Smooth muscle cell of the brain vasculature (primary cell): Measurements from ENCODE around the gene GNB3.

Experiments used
- DNase-seq: peaks from one replicate; pipeline ENCODE4 v3.0.0-alpha.2; 2012; ENCODE audit warnings: low read depth, low spot score

GNB3 gene

DNA sequence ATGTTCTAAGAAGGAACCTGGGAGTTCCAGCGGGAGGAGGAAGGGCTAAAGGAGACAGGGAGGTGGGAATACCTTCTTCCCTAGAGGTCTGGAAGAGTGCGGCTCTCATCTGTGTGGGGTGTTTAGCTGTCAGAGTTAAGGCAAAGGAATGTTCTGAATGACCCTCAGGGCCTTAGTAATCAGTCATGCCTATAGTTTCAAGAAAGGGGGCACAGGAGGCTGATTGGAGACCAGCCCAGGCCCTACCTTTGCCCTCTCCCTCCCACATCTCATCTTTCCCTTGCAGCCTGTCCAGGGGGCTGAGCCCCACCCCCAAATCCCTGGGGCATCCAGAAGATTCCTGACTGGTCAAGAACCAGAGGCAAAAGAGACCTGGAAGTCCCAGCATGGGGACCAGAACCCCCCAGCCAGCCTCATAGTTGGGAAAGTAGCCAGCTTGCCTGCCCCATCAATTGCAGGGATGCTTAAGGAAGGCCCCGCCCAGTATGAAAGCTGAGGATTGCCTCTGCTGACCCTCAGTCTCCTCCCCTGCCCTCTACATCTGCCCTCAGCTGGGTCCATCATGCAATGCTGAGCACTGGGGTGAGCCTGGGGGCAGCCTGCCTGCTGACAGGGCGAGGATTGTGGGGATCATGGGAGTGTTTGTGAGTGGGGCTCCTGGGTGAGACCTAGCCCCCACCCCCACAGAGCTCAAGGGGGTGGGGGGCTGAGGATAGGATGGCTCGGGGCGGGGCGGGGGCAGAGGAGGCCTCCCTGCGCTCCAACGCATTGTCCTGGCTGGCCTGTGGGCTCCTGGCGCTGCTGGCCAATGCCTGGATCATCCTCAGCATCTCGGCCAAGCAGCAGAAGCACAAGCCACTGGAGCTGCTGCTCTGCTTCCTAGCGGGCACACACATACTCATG, 17.3 kb upstream of the GNB3 start:
- DNase-seq, result no peak

DNA sequence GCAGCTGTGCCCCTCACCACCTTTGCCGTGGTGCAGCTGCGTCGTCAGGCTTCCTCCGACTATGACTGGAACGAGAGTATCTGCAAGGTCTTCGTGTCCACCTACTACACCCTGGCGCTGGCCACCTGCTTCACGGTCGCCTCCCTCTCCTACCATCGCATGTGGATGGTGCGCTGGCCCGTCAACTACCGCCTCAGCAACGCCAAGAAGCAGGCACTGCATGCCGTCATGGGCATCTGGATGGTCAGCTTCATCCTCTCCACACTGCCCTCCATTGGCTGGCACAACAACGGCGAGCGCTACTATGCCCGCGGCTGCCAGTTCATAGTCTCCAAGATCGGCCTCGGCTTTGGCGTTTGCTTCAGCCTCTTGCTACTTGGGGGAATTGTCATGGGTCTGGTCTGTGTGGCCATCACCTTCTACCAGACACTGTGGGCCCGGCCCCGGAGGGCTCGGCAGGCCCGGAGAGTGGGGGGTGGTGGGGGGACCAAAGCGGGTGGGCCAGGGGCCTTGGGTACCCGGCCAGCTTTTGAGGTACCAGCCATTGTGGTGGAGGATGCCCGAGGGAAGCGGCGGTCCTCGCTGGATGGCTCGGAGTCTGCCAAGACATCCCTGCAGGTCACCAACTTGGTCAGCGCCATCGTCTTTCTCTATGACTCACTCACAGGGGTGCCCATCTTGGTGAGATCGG, 16.5 kb upstream of the GNB3 start:
- DNase-seq, result no peak

DNA sequence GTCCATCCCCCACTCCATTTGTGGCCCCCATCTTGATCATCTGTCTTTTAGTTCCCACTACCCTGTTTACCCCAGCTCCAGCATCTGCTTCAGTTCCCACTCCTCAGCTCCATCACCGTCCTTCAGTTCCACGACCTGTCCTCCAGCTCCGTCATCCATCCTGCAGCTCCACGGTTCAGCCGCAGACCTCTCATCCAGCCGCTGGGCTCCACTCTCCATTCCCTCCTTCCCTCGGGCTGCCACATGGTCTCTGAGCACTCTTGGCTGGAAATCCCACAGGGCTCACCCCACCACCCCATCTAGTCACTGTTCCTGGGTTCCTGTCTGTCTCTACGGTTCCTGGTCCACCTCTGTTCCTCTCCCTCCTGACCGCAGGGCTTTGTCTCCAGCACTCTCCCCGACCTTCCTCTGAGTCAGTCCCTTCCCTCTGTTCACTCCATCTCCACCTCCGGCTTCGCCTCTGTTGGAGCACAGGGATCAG, 15.8 kb upstream of the GNB3 start:
- DNase-seq, result no peak

DNA sequence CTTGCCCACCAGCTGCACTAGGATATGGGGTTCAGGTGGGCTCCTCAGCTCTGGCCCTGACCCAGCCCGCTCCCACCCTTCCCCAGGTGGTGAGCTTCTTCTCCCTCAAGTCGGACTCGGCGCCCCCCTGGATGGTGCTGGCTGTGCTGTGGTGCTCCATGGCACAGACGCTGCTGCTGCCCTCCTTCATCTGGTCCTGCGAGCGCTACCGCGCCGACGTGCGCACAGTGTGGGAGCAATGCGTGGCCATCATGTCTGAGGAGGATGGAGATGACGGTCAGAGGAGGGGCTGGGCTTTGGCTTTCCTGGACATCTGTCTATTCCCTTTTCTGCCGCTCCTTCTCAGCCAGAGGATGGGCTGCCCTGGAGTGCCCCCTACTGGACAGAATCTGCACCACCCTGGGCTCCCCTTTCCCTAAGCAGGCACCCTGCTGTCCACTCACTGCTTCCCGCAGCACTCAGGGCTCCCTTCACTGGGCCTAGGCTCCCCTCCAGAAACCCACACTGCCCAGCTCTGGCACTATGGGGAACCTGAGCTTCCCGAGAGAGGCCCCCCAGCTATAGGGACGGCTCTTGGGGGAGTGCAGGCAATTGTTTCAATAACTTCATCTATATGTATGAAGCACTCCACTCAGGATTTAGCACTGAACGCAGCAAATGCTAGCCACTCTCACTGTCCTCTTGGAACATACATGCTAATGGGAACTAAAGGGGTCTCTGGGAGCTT, 15.2 kb upstream of the GNB3 start:
- peak; percentile 58 for DNase-seq

DNA sequence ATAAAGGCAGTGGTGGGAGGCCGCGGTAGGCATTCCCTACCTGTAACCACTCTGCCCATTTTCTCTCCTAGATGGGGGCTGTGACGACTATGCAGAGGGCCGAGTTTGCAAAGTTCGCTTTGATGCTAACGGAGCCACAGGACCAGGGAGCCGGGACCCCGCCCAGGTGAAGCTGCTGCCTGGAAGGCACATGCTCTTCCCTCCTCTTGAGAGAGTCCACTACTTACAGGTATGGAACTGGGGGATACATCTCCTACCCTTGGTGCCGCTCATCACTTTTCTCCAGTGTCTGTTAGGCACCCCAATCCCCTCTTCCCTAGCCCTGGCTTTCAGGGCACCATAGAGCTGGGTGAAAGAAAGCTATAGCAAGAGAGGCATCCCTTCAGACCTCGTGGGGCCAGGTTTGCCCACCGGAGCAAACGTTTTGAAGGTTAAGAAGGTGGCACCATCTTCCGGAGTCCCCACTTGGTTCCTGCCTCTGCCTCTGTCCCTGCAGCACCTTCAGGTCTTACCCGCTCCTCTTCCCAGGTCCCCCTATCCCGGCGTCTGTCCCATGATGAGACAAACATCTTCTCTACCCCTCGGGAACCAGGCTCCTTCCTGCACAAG, 14.5 kb upstream of the GNB3 start:
- DNase-seq, result no peak

DNA sequence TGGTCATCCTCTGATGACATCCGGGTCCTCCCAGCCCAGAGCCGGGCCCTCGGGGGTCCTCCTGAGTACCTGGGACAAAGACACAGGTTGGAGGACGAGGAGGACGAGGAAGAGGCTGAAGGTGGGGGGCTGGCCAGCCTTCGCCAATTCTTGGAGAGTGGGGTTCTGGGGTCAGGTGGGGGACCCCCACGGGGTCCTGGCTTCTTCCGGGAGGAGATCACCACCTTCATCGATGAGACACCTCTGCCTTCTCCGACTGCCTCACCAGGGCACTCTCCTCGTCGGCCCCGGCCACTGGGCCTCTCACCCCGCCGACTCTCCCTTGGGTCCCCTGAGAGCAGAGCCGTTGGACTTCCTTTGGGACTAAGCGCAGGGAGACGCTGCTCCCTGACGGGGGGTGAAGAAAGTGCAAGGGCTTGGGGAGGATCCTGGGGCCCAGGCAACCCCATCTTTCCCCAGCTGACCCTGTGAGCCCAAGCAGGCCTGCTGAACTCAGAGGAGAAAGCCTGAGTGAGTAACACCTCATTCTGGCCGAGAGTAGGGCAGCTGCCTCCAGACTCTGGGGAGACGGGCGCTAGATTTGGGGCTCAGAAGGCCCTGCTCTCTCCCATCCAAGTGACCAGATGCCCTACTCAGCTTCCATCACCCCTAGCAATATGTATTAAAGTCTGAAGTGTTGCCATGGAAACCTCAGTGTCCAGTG, 13.8 kb upstream of the GNB3 start:
- DNase-seq, result no peak

DNA sequence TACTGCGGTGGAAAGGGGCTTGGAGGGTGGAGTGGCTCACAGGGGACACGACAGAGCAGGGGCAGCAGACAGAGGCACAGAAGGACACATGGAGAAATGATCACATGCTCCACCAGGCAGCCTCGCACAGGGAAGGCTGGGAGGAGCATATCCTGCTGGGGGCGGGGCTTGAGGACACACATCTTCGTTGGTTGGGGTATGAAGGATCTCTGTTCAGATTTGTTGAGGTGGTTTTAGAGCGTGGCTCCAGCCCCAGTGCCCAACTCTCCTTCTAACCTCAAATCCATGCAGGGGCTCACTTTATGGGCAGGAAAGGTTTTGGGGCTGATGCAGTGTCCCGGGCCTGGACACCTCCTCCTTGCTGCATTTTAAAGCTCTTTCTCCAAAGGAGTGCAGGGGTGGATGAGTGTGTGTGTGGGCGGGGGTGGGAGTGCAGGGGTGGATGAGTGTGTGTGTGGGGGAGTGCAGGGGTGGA, 13.3 kb upstream of the GNB3 start:
- DNase-seq, result no peak

DNA sequence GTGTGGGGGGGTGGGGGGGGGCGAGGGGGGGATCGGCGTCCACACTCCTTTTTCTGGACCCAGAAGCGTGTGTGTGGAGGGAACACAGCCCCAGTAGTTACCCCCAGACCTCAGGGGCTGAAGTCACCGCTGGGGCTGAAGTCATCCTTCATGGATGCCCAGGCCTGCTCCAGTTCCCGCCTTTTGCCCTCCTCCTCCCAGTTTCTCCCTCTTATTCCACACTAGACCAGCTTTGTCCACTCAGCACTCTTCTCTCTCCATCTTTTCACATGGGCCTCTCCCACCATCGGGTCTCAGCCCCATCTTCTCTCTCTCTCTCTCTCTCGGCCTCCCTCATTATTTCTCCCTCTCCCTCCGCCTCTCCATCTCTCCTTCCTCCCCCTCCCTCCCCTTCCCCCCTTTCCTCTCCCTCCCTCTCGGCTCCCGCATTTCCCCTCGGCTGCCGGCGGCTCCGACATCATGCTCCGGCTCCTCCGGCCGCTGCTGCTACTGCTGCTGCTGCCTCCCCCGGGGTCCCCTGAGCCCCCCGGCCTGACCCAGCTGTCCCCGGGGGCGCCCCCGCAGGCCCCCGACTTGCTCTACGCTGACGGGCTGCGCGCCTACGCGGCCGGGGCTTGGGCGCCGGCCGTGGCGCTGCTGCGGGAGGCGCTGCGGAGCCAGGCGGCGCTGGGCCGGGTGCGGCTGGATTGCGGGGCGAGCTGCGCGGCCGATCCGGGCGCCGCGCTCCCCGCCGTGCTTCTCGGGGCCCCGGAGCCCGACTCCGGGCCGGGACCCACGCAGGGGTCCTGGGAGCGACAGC, 12.5 kb upstream of the GNB3 start, which contains the start of gene P3H3:
TSS of gene P3H3 (plus strand) at position 426 of the 799 bp plus-strand sequence. CDS start at position 460, 34 bp downstream.
- DNase-seq, result no peak

DNA sequence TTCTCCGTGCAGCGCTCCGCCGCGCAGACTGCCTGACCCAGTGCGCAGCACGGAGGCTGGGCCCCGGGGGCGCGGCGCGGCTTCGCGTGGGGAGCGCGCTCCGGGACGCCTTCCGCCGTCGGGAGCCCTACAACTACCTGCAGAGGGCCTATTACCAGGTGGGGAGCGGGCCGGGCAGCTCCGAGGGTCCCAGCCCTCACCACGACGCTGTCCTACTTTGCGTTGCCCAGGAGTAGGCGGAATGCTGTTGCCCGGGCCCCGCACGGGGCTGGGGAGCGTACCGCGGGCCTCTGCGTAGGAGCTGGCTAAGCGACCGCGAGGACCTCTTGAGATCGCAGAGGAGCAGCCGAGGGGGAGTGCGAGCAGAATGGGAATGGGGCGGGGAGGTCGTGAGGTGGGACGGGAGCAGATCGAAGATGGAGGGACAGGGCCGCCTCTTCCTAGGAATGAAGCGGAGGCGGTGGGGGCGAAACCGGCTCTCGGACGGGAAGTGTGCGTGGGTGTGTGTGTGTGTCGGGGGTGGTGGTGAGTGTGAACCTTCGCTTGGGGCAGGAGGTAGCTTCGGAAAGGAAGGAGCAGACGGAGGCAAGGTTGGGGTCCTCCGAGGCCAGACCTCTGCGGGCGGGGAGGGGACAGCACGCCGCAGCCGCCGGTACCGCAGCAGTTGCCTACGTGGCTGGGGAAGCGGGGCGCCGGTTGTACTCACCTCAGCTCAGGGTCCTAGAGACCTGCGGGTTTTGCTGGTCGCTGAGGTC, 11.8 kb upstream of the GNB3 start:
- DNase-seq, result no peak

DNA sequence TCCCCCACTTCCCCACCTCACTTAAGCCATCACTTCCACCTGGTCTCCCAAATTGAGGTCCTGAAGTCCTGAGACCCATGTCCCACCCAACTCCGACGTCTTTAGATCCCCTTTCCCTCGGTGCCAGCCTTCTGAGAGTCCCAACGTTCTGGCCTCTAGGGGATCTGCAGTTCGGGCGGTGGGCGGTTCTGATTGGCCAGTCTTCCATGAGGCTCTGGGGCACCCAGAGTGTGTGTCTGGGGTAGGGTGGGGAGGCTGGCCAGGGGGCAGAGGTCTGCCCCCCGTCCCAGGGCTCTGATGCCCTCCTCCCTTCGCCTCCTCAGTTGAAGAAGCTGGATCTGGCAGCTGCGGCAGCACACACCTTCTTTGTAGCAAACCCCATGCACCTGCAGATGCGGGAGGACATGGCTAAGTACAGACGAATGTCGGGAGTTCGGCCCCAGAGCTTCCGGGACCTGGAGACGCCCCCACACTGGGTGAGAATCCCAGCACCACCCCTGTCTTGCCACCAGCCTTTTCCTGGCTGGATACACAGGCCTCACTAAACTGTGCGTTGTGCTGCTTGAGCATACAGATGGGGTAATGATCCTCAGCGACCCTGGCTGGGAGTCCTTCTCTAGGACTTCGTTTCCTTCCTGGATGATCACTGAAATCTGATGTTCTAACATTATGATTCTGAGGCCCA, 11.0 kb upstream of the GNB3 start:
- no peak for DNase-seq

DNA sequence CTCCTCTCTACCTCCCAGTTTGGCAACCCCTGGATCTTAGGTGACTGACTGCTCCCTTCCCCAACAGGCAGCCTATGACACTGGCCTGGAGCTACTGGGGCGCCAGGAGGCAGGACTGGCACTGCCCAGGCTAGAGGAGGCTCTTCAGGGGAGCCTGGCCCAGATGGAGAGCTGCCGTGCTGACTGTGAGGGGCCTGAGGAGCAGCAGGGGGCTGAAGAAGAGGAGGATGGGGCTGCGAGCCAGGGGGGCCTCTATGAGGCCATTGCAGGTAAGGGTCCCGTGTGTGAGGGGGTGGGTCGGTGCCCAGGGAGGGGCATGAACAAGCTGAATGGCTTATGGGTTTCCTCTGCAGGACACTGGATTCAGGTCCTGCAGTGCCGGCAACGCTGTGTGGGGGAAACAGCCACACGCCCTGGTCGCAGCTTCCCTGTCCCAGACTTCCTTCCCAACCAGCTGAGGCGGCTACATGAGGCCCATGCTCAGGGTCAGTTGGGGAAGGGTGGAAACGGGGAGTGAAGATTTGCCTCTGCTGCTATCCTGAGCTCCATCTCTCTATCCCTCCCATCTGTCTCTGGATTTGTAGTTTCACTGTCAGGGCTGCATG, 10.3 kb upstream of the GNB3 start:
- no peak for DNase-seq

DNA sequence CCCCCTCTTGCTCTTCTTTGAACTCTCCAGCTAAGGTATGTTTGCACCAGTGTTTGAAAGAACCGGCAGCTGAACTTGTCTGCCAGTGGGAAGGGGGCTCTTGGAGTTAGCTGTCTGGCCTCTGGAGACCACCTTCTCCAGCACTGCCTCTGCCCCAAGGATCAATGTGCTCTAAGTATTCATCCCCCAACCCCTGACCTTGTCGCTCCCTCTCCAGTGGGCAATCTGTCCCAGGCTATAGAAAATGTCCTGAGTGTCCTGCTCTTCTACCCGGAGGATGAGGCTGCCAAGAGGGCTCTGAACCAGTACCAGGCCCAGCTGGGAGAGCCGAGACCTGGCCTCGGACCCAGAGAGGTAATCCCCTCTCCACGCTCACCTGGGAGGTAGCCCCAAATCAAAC, 9.7 kb upstream of the GNB3 start:
- DNase-seq, result no peak

DNA sequence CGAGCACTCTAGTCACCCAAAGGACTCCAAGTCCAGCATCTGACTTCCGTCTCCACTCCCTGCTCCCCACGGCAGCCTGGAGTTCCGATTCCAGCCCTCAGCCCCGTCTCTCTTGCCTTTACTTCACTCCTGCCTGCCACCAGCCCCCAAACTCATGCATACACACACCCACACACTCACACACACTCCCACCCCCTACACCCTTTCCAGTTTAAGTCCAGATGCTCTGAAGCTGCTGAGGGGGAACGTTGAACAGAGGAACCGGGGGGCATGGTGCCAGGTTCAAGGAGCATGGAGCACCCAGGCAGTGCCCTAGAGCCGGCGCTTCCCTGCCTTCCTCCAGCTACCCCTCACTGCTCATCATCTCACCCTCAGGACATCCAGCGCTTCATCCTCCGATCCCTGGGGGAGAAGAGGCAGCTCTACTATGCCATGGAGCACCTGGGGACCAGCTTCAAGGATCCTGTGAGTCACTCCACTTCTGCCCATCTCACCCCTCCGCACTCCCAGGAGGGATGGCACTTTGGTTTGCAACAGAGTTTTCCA, 9.2 kb upstream of the GNB3 start:
- no peak for DNase-seq

DNA sequence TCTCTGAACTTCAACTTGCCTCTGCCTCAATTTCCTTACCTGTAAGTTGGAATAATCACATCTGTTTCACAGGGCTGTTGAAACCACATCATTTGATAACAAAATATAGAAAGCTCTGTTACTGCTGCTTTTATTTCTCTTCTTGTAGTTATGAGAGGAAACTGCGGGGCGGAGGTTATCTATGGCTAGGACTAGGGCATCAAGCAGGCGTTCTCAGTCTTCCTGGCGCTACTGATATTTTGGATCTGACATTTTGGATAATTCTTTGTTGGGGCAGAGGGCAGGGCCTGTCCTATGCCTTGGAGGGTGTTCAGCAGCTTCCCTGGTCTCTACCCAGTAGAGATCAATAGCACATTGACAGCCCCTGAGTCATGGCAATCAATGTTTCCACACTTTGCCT, 8.6 kb upstream of the GNB3 start:
- no peak for DNase-seq

DNA sequence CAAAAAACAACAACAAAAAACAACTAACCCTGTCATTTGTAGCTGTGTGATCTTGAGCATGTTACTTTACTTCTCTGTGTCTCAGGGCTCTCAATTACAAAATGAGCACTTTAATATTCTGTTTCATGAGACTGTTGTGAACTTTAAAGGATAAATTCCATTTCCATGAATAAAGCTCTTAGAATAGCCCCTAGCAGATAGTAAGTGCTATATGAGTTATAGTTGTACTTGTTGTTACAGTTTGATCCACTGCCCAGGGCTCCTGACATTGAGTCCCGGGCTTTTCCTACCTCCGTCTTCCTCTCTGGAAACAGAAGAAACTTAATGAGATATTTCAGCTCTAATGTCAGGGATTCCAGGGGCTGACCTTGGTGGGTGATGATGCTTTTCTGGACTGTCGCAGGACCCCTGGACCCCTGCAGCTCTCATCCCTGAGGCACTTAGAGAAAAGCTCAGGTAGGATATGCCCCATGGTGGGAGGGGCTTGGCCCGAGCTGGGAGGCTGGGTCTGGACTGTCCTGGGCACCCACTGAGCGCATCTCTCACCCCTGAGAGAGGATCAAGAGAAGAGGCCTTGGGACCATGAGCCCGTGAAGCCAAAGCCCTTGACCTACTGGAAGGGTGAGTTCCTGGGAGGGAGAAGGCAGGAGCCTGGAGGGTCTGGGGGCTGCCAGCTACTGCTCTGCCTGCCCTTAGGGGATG, 7.4 kb upstream of the GNB3 start:
- DNase-seq, result no peak

DNA sequence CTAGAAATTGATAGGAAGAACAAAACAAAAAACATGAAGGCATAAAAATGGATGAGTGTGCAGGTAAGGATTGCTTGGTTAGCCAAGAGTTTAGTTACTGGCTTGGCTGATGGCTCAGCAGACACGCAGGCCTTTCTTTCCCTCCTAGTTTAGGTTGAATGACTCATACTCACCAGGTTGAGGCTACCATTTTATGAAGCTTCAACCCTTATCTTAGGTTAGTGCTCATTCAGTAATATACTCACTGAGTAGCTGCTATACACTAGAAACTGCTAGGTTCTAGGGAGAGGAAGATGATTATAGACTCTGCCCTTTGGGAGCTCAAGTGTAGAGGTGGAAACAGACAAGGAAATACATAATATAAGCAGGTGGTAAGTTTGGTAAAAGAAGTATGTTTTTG, 6.5 kb upstream of the GNB3 start:
- no peak for DNase-seq

DNA sequence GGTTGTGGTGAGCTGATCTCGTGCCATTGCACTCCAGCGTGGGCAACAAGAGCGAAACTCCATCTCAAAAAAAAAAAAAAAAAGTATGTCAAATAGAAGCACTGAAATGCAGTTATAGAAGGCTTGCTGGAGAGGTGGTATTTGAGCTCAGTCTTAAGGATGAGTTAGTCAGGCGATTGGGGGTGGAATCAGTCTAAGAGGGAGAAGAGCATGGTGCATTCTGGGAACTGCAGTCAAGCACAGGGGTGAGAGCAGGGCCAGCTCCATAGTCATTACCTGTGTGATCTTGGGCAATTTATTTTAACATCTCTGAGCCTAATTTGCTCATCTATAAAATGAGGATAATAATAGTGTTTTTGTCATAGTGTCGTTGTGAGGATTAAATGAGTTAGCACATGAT, 5.9 kb upstream of the GNB3 start:
- DNase-seq, result no peak

DNA sequence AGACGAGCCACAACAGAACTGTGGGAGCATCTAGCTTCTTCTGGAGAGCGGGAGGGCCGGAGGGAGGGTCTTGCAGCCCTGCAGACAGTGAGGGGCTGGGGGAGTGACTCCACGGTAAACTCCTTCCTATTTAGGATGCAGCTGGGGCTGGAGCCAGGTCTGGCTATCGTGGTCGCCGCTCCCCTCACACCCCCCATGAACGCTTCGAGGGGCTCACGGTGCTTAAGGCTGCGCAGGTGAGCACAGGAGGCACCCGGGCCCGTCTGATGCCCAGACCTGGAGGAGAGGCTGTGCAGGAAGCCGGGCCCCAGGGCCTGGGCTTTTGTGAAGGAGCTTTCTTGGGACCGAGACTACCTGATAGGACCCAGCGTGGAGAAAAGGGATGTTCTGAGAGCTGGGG, 3.9 kb upstream of the GNB3 start:
- no peak for DNase-seq
